H9 (cell line): ENCODE measurements around the gene TGFBR3L. TPM values are rescaled to one million over a fixed set of nuclear protein-coding genes. Genes with fewer than 3 reads are reported as not detected.

Experiments used
- DNase-seq: peaks from one replicate; pipeline ENCODE4 v3.0.0-alpha.2; 2017
- H2AFZ ChIP-seq: one replicate; pipeline ENCODE4 v1.6.1; 2013; ENCODE audit warnings: mild to moderate bottlenecking, low read length, control low read depth, moderate library complexity
- H2AK5ac ChIP-seq: 2 replicates; pipeline ENCODE4 v1.6.1; 2013; ENCODE audit warnings: low read length, control low read depth, mixed read lengths; ENCODE audit not compliant: insufficient read length
- H2BK120ac ChIP-seq: one replicate; pipeline ENCODE4 v1.6.1; 2013; ENCODE audit warnings: low read depth, mild to moderate bottlenecking, low read length, control low read depth, inconsistent platforms; ENCODE audit not compliant: poor library complexity, severe bottlenecking
- H2BK12ac ChIP-seq: 2 replicates; pipeline ENCODE4 v1.6.1; 2013; ENCODE audit warnings: low read length, control low read depth, mixed read lengths, low read depth; ENCODE audit not compliant: insufficient read length
- H2BK15ac ChIP-seq: 2 replicates; pipeline ENCODE4 v1.6.1; 2013; ENCODE audit warnings: low read depth, low read length, control low read depth
- H2BK20ac ChIP-seq: one replicate; pipeline ENCODE4 v1.6.1; 2013; ENCODE audit warnings: low read depth, mild to moderate bottlenecking, low read length, control low read depth, inconsistent platforms; ENCODE audit not compliant: poor library complexity, severe bottlenecking
- H2BK5ac ChIP-seq: 2 replicates; pipeline ENCODE4 v1.6.1; 2013; ENCODE audit warnings: low read length, control low read depth, mixed read lengths; ENCODE audit not compliant: insufficient read length
- H3K14ac ChIP-seq: 2 replicates; pipeline ENCODE4 v1.6.1; 2013; ENCODE audit warnings: low read length, control low read depth; ENCODE audit not compliant: insufficient read depth
- H3K18ac ChIP-seq: 2 replicates; pipeline ENCODE4 v1.6.1; 2013; ENCODE audit warnings: low read depth, mild to moderate bottlenecking, mixed read lengths, low read length, control low read depth; ENCODE audit not compliant: insufficient read length
- H3K23ac ChIP-seq: 2 replicates; pipeline ENCODE4 v1.6.1; 2013; ENCODE audit warnings: low read length, control low read depth, mixed read lengths, low read depth; ENCODE audit not compliant: insufficient read length
- H3K23me2 ChIP-seq: 2 replicates; pipeline ENCODE4 v1.6.1; 2013; ENCODE audit warnings: low read depth, mild to moderate bottlenecking, mixed read lengths, low read length, control low read depth; ENCODE audit not compliant: insufficient read length, poor library complexity, severe bottlenecking
- H3K27ac ChIP-seq: 2 replicates; pipeline ENCODE4 v1.5.1; 2013; ENCODE audit warnings: low read length, control low read depth, mixed read lengths, low read depth; ENCODE audit not compliant: insufficient read length
- H3K27me3 ChIP-seq: 2 replicates; pipeline ENCODE4 v1.6.1; 2013; ENCODE audit warnings: low read length, control low read depth, inconsistent platforms; ENCODE audit not compliant: insufficient read depth
- H3K4ac ChIP-seq: 2 replicates; pipeline ENCODE4 v1.6.1; 2013; ENCODE audit warnings: low read depth, mild to moderate bottlenecking, control low read depth, inconsistent platforms, low read length, moderate library complexity
- H3K4me1 ChIP-seq: 2 replicates; pipeline ENCODE4 v1.6.1; 2013; ENCODE audit warnings: low read length, control low read depth, inconsistent platforms; ENCODE audit not compliant: insufficient read depth
- H3K4me2 ChIP-seq: 2 replicates; pipeline ENCODE4 v1.6.1; 2013; ENCODE audit warnings: low read length, control low read depth, mixed read lengths; ENCODE audit not compliant: insufficient read length, insufficient read depth
- H3K56ac ChIP-seq: 2 replicates; pipeline ENCODE4 v1.6.1; 2013; ENCODE audit warnings: low read depth, mild to moderate bottlenecking, mixed read lengths, low read length, control low read depth; ENCODE audit not compliant: insufficient read length
- H3K79me1 ChIP-seq: 2 replicates; pipeline ENCODE4 v1.6.1; 2013; ENCODE audit warnings: low read depth, mild to moderate bottlenecking, moderate library complexity, low read length, control low read depth, inconsistent platforms; ENCODE audit not compliant: insufficient read depth, poor library complexity, severe bottlenecking
- H3K79me2 ChIP-seq: 2 replicates; pipeline ENCODE4 v1.6.1; 2013; ENCODE audit warnings: low read length, control low read depth, inconsistent platforms; ENCODE audit not compliant: insufficient read depth
- H3K9ac ChIP-seq: 2 replicates; pipeline ENCODE4 v1.6.1; 2013; ENCODE audit warnings: low read length, control low read depth, mixed read lengths; ENCODE audit not compliant: insufficient read length; ENCODE audit errors: extremely low read depth
- H3K9me3 ChIP-seq: one replicate; pipeline ENCODE4 v1.6.1; 2013; ENCODE audit warnings: low read depth, low read length, inconsistent platforms; ENCODE audit not compliant: control insufficient read depth
- H3T11ph ChIP-seq: one replicate; pipeline ENCODE4 v1.6.1; 2013; ENCODE audit warnings: mild to moderate bottlenecking, low read length, control low read depth, inconsistent platforms
- H4K20me1 ChIP-seq: one replicate; pipeline ENCODE4 v1.6.1; 2013; ENCODE audit not compliant: control insufficient read depth, insufficient read length, insufficient read depth
- H4K5ac ChIP-seq: 2 replicates; pipeline ENCODE4 v1.6.1; 2013; ENCODE audit warnings: low read depth, mild to moderate bottlenecking, mixed read lengths, low read length, control low read depth; ENCODE audit not compliant: insufficient read length
- H4K8ac ChIP-seq: replicated peaks from 2 replicates; pipeline ENCODE4 v1.6.1; 2013; ENCODE audit warnings: low read length, control low read depth, mixed read lengths, low read depth; ENCODE audit not compliant: insufficient read length
- H4K91ac ChIP-seq: 2 replicates; pipeline ENCODE4 v1.6.1; 2013; ENCODE audit warnings: low read depth, mild to moderate bottlenecking, moderate library complexity, mixed read lengths, low read length, control low read depth; ENCODE audit not compliant: insufficient read length
- H3K27ac Mint-ChIP-seq, 3 experiments: 2 replicates in 2 of 3; 3 replicates in 1 of 3; pipeline ENCODE4 v1.8.0; 2020 to 2021; ENCODE audit warnings: mixed read lengths in 3 of 3, mild to moderate bottlenecking in 1 of 3, moderate library complexity in 1 of 3
- H3K27me3 Mint-ChIP-seq: 2 replicates; pipeline ENCODE4 v1.8.0; 2021; ENCODE audit warnings: low read depth, mild to moderate bottlenecking, moderate library complexity, mixed read lengths
- H3K36me3 Mint-ChIP-seq, 3 experiments: 2 replicates in 2 of 3; 3 replicates in 1 of 3; pipeline ENCODE4 v1.8.0; 2020 to 2021; ENCODE audit warnings: low read depth in 3 of 3, mixed read lengths in 3 of 3; ENCODE audit not compliant: insufficient read depth in 1 of 3
- H3K4me1 Mint-ChIP-seq, 2 experiments: 2 replicates each; pipeline ENCODE4 v1.8.0; 2020; ENCODE audit warnings: mixed read lengths in 2 of 2
- H3K4me3 Mint-ChIP-seq, 2 experiments: 2 replicates in 1 of 2; 3 replicates in 1 of 2; pipeline ENCODE4 v1.8.0; 2020 to 2021; ENCODE audit warnings: mild to moderate bottlenecking in 2 of 2, mixed read lengths in 2 of 2, moderate library complexity in 1 of 2
- H3K9me3 Mint-ChIP-seq, 2 experiments: 2 replicates in 1 of 2; 3 replicates in 1 of 2; pipeline ENCODE4 v1.8.0; 2020; ENCODE audit warnings: mild to moderate bottlenecking in 2 of 2, mixed read lengths in 2 of 2, moderate library complexity in 1 of 2
- CTCF ChIP-seq: fragments of 200-600 bp; sonication (generic); conservative IDR thresholded peaks from 3 replicates; pipeline ENCODE4 v1.8.0; 2021; ENCODE audit warnings: antibody characterized with exemption, mild to moderate bottlenecking
- WGBS: extraction: QIAGEN DNeasy Blood & Tissue Kit; methylation state at CpG from one replicate; pipeline ENCODE4 v1.1.7; 2013; ENCODE audit warnings: missing lambda C conversion rate, low lambda C conversion rate, mixed read lengths; ENCODE audit not compliant: insufficient read length; ENCODE audit errors: extremely low coverage; 5-methylcytosine and 5-hydroxymethylcytosine counted together
- total RNA-seq: library from RNA; stranded (reverse); gene quantifications from 2 replicates; pipeline ENCODE4 v1.2.1, GENCODE V29; 2021

TGFBR3L gene
- total RNA-seq, 1 experiment from 2014 or later, result 5.5 TPM

- DNase-seq, result no peak
- H3K14ac ChIP-seq, result no peak overlapping the region
- no peak overlapping the region for H3K9ac ChIP-seq
- H3K4me2 ChIP-seq, result no peak overlapping the region
- no peak overlapping the region for H2BK15ac ChIP-seq
- no peak overlapping the region for H3K56ac ChIP-seq
- H3K23ac ChIP-seq, result no peak overlapping the region
- H4K91ac ChIP-seq, result no peak overlapping the region
- H4K8ac ChIP-seq, result no peak overlapping the region
- no peak overlapping the region for H3K18ac ChIP-seq
- no peak overlapping the region for H2AFZ ChIP-seq
- Mint-ChIP-seq H3K36me3 (peaks cover 14 to 32% (median 27%) of the 10 kb centered on the region in 3 experiments), H3K27ac (no peak overlapping the region; a peak in 2 of 7 replicates), H3K4me3 (no peak overlapping the region), H3K9me3 (no peaks in the 10 kb centered on the region; a peak in 3 of 5 replicates), H3K4me1 (peaks cover 15 to 22% of the 10 kb centered on the region in 2 experiments), H3K27me3 (peaks cover 3% of the 10 kb centered on the region)
- H3K27me3 ChIP-seq, result no peaks in the 10 kb centered on the region
- H3T11ph ChIP-seq, result no peak overlapping the region
- H4K5ac ChIP-seq, result no peak overlapping the region
- H2BK20ac ChIP-seq, result no peak overlapping the region
- H2AK5ac ChIP-seq, result no peak overlapping the region
- no peak for TF ChIP-seq CTCF
- no peak overlapping the region for H3K4ac ChIP-seq
- H3K79me1 ChIP-seq, result no peaks in the 10 kb centered on the region
- H2BK12ac ChIP-seq, result no peak overlapping the region
- peaks cover 19% of the 10 kb centered on the region for H3K23me2 ChIP-seq
- H3K9me3 ChIP-seq, result no peaks in the 10 kb centered on the region
- H2BK5ac ChIP-seq, result no peak overlapping the region
- H2BK120ac ChIP-seq, result no peak overlapping the region
- H3K79me2 ChIP-seq, result peaks cover 6% of the 10 kb centered on the region; the same call in 1 of the 2 replicates
- no peak overlapping the region for H3K27ac ChIP-seq
- 0 out of 2 replicates have a peak, but pooled peaks cover 4% of the 10 kb centered on the region for H3K4me1 ChIP-seq
- no CpG with 5 or more reads among the region's 19 CpGs for WGBS
- no peaks in the 10 kb centered on the region for H4K20me1 ChIP-seq
Measured at GRCh38 chr19:7907122-7907521, 7.5 kb upstream of the TGFBR3L start.
